GM23338 (cell line): Measurements from ENCODE around the gene C1orf116. TPM values are rescaled to one million over a fixed set of nuclear protein-coding genes. Genes with fewer than 3 reads are reported as not detected.

Experiments used
- ATAC-seq: fragments of 200-7000 bp; cut with Tn5 transposase; 3 replicates; pipeline ENCODE4 v1.9.1; 2020
- DNase-seq: peaks from one replicate; pipeline ENCODE4 v3.0.0-alpha.2; 2015; ENCODE audit warnings: low spot score
- H2AFZ ChIP-seq: fragments of 200-600 bp; sonication (generic); 2 replicates; pipeline ENCODE4 v1.8.0; 2016; ENCODE audit warnings: antibody characterized with exemption, mild to moderate bottlenecking, moderate library complexity
- H3F3A ChIP-seq: fragments of 200-600 bp; sonication (generic); replicated peaks from 2 replicates; pipeline ENCODE4 v1.8.0; 2017; ENCODE audit warnings: antibody characterized with exemption, mixed run types, low read depth
- H3K27ac ChIP-seq: fragments of 200-600 bp; sonication (generic); 2 replicates; pipeline ENCODE4 v1.6.1; 2016; ENCODE audit warnings: low read depth
- H3K27me3 ChIP-seq: fragments of 200-600 bp; sonication (generic); 2 replicates; pipeline ENCODE4 v1.8.0; 2016; ENCODE audit warnings: mild to moderate bottlenecking, mixed run types, moderate library complexity; ENCODE audit not compliant: insufficient read depth
- H3K36me3 ChIP-seq: fragments of 200-600 bp; sonication (generic); 2 replicates; pipeline ENCODE4 v1.8.0; 2016; ENCODE audit warnings: mild to moderate bottlenecking; ENCODE audit not compliant: insufficient read depth
- H3K4me1 ChIP-seq: fragments of 200-600 bp; sonication (generic); 2 replicates; pipeline ENCODE4 v1.8.0; 2016; ENCODE audit warnings: mild to moderate bottlenecking, moderate library complexity; ENCODE audit not compliant: insufficient read depth
- H3K4me2 ChIP-seq: fragments of 200-600 bp; sonication (generic); 2 replicates; pipeline ENCODE4 v1.7.1; 2017; ENCODE audit warnings: mixed run types
- H3K4me3 ChIP-seq: fragments of 200-600 bp; sonication (generic); 2 replicates; pipeline ENCODE4 v1.6.1; 2016; ENCODE audit warnings: mixed run types
- H3K79me2 ChIP-seq: fragments of 200-600 bp; sonication (generic); replicated peaks from 2 replicates; pipeline ENCODE4 v1.8.0; 2017; ENCODE audit warnings: mild to moderate bottlenecking; ENCODE audit not compliant: insufficient read depth
- H3K9me2 ChIP-seq: fragments of 200-600 bp; sonication (generic); 2 replicates; pipeline ENCODE4 v1.8.0; 2017; ENCODE audit not compliant: insufficient read depth
- H4K20me1 ChIP-seq: fragments of 200-600 bp; sonication (generic); replicated peaks from 2 replicates; pipeline ENCODE4 v1.8.0; 2017; ENCODE audit warnings: mild to moderate bottlenecking; ENCODE audit not compliant: insufficient read depth
- H3K27ac Mint-ChIP-seq: 2 replicates; pipeline ENCODE4 v1.8.0; 2020; ENCODE audit warnings: inconsistent platforms, mild to moderate bottlenecking, moderate library complexity, mixed read lengths
- H3K27me3 Mint-ChIP-seq: 3 replicates; pipeline ENCODE4 v1.8.0; 2022; ENCODE audit warnings: low read depth, mild to moderate bottlenecking, moderate library complexity, mixed read lengths, inconsistent platforms; ENCODE audit not compliant: insufficient read depth, poor library complexity
- H3K36me3 Mint-ChIP-seq: 3 replicates; pipeline ENCODE4 v1.8.0; 2021; ENCODE audit warnings: low read depth, mild to moderate bottlenecking, inconsistent platforms, moderate library complexity, mixed read lengths
- H3K4me1 Mint-ChIP-seq: 3 replicates; pipeline ENCODE4 v1.8.0; 2020; ENCODE audit warnings: mild to moderate bottlenecking, inconsistent platforms, mixed read lengths
- H3K4me3 Mint-ChIP-seq: 3 replicates; pipeline ENCODE4 v1.8.0; 2021; ENCODE audit warnings: moderate library complexity, mild to moderate bottlenecking, inconsistent platforms, mixed read lengths
- H3K9me3 Mint-ChIP-seq: 3 replicates; pipeline ENCODE4 v1.8.0; 2020; ENCODE audit warnings: moderate library complexity, mild to moderate bottlenecking, inconsistent platforms, mixed read lengths
- CREB1 ChIP-seq: fragments of 250-450 bp; sonication (Bioruptor Pico); IDR thresholded peaks from 2 replicates; pipeline ENCODE4 v1.5.0; 2020; ENCODE audit warnings: low read depth, mild to moderate bottlenecking, moderate library complexity
- EZH2 ChIP-seq: fragments of 200-600 bp; sonication (generic); IDR thresholded peaks from one replicate; pipeline ENCODE4 v1.8.0; 2017; ENCODE audit warnings: antibody characterized with exemption, mild to moderate bottlenecking, low read depth; ENCODE audit not compliant: unreplicated experiment
- EZH2phosphoT487 ChIP-seq: fragments of 200-600 bp; sonication (generic); IDR thresholded peaks from one replicate; pipeline ENCODE4 v1.8.1; 2018; ENCODE audit warnings: antibody characterized with exemption; ENCODE audit not compliant: unreplicated experiment
- JUNB ChIP-seq: IDR thresholded peaks from one replicate; pipeline ENCODE4 v1.6.1; 2016; ENCODE audit warnings: antibody characterized with exemption; ENCODE audit not compliant: unreplicated experiment
- POLR2AphosphoS5 ChIP-seq: IDR thresholded peaks from 2 replicates; pipeline ENCODE4 v1.6.1; 2016; ENCODE audit warnings: antibody characterized with exemption, low read depth
- STAT1 ChIP-seq: IDR thresholded peaks from one replicate; pipeline ENCODE4 v1.6.1; 2016; ENCODE audit warnings: antibody characterized with exemption; ENCODE audit not compliant: unreplicated experiment
- ZNF114 ChIP-seq: fragments of 250-450 bp; sonication (Bioruptor Pico); IDR thresholded peaks from 2 replicates; pipeline ENCODE4 v1.5.0; 2020; ENCODE audit warnings: mild to moderate bottlenecking, moderate library complexity
- ZNF331 ChIP-seq: fragments of 250-450 bp; sonication (Bioruptor Pico); IDR thresholded peaks from 2 replicates; pipeline ENCODE4 v1.5.0; 2020; ENCODE audit warnings: low read depth, mild to moderate bottlenecking, moderate library complexity
- polyA plus RNA-seq: library from polyadenylated mRNA; unstranded; fragments of >200 nt; fragmentation: Nextera tagmentation; extraction: Ambion mirVana; gene quantifications from 2 replicates; pipeline ENCODE4 v1.2.1, GENCODE V29; 2016
- total RNA-seq: library from RNA; depleted of rRNA; stranded (reverse); fragments of >200 nt; shearing (Covaris generic); gene quantifications from 2 replicates; pipeline ENCODE4 v1.2.3, GENCODE V29; 2014
- TF ChIP-seq, protein P1 (sequence below): IDR thresholded peaks from one replicate; pipeline ENCODE4 v1.6.1; 2018; ENCODE audit warnings: antibody characterized with exemption; ENCODE audit not compliant: unreplicated experiment
- TF ChIP-seq, protein P2 (sequence below): fragments of 250-450 bp; sonication (Bioruptor Pico); IDR thresholded peaks from 2 replicates; pipeline ENCODE4 v1.5.0; 2020; ENCODE audit warnings: mild to moderate bottlenecking, moderate library complexity
- TF ChIP-seq, protein P3 (sequence below): IDR thresholded peaks from 2 replicates; pipeline ENCODE4 v1.6.1; 2016; ENCODE audit warnings: antibody characterized with exemption

Gene C1orf116
- total and polyA plus RNA-seq, 2 experiments from 2014 or later: 2.3 to 5.3 TPM

DNA sequence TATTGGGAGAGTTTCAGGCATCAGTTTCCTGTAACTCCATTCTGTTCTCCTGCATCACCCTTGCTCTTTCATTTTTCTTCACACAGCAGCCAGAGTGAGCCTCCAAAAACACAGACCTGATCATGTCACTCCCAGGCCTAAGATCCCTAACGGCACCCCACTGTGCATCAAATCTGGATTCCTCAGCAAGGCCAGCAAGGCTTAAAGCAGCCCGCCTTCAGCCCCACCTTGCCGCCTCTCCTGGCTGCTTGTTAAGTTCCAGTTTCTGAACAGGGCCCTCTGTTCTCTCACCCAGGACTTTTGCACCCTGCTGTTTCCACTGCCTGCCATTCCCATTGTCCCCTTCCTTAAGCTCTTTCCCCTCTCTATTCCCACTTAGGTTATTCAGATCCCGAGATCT is 29.3 kb downstream of the C1orf116 start (continued):
- TF ChIP-seq ZNF331 (CRISPR knock-in tag) (no peak), POLR2AphosphoS5 (no peak), STAT1 (no peak)
- TF ChIP-seq, protein P1, sequence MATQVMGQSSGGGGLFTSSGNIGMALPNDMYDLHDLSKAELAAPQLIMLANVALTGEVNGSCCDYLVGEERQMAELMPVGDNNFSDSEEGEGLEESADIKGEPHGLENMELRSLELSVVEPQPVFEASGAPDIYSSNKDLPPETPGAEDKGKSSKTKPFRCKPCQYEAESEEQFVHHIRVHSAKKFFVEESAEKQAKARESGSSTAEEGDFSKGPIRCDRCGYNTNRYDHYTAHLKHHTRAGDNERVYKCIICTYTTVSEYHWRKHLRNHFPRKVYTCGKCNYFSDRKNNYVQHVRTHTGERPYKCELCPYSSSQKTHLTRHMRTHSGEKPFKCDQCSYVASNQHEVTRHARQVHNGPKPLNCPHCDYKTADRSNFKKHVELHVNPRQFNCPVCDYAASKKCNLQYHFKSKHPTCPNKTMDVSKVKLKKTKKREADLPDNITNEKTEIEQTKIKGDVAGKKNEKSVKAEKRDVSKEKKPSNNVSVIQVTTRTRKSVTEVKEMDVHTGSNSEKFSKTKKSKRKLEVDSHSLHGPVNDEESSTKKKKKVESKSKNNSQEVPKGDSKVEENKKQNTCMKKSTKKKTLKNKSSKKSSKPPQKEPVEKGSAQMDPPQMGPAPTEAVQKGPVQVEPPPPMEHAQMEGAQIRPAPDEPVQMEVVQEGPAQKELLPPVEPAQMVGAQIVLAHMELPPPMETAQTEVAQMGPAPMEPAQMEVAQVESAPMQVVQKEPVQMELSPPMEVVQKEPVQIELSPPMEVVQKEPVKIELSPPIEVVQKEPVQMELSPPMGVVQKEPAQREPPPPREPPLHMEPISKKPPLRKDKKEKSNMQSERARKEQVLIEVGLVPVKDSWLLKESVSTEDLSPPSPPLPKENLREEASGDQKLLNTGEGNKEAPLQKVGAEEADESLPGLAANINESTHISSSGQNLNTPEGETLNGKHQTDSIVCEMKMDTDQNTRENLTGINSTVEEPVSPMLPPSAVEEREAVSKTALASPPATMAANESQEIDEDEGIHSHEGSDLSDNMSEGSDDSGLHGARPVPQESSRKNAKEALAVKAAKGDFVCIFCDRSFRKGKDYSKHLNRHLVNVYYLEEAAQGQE: no peak

DNA sequence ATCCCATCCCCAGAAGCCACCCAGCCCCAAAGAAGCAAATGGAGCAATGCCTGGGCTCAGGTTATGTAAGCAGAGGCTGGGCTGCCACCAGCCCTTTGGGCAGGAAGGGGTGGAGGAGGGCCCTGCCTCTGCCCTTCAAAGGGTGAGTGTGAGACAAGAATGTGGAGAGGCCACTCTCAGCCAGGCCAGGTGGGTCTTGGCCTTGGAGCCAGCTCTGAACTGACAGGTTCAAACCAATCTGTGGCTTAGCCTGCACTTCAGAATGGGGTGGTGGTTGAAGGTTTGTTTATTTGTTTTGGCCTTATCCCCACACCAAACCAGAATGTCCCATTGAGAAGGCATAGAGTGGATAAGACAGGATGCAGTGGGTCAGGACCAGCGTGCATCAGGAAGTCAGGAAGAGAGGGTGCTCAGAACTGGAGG is 29.8 kb downstream of the C1orf116 start:
- ATAC-seq: no peak
- no peak for TF ChIP-seq EZH2
- TF ChIP-seq STAT1: no peak
- TF ChIP-seq, protein P2, sequence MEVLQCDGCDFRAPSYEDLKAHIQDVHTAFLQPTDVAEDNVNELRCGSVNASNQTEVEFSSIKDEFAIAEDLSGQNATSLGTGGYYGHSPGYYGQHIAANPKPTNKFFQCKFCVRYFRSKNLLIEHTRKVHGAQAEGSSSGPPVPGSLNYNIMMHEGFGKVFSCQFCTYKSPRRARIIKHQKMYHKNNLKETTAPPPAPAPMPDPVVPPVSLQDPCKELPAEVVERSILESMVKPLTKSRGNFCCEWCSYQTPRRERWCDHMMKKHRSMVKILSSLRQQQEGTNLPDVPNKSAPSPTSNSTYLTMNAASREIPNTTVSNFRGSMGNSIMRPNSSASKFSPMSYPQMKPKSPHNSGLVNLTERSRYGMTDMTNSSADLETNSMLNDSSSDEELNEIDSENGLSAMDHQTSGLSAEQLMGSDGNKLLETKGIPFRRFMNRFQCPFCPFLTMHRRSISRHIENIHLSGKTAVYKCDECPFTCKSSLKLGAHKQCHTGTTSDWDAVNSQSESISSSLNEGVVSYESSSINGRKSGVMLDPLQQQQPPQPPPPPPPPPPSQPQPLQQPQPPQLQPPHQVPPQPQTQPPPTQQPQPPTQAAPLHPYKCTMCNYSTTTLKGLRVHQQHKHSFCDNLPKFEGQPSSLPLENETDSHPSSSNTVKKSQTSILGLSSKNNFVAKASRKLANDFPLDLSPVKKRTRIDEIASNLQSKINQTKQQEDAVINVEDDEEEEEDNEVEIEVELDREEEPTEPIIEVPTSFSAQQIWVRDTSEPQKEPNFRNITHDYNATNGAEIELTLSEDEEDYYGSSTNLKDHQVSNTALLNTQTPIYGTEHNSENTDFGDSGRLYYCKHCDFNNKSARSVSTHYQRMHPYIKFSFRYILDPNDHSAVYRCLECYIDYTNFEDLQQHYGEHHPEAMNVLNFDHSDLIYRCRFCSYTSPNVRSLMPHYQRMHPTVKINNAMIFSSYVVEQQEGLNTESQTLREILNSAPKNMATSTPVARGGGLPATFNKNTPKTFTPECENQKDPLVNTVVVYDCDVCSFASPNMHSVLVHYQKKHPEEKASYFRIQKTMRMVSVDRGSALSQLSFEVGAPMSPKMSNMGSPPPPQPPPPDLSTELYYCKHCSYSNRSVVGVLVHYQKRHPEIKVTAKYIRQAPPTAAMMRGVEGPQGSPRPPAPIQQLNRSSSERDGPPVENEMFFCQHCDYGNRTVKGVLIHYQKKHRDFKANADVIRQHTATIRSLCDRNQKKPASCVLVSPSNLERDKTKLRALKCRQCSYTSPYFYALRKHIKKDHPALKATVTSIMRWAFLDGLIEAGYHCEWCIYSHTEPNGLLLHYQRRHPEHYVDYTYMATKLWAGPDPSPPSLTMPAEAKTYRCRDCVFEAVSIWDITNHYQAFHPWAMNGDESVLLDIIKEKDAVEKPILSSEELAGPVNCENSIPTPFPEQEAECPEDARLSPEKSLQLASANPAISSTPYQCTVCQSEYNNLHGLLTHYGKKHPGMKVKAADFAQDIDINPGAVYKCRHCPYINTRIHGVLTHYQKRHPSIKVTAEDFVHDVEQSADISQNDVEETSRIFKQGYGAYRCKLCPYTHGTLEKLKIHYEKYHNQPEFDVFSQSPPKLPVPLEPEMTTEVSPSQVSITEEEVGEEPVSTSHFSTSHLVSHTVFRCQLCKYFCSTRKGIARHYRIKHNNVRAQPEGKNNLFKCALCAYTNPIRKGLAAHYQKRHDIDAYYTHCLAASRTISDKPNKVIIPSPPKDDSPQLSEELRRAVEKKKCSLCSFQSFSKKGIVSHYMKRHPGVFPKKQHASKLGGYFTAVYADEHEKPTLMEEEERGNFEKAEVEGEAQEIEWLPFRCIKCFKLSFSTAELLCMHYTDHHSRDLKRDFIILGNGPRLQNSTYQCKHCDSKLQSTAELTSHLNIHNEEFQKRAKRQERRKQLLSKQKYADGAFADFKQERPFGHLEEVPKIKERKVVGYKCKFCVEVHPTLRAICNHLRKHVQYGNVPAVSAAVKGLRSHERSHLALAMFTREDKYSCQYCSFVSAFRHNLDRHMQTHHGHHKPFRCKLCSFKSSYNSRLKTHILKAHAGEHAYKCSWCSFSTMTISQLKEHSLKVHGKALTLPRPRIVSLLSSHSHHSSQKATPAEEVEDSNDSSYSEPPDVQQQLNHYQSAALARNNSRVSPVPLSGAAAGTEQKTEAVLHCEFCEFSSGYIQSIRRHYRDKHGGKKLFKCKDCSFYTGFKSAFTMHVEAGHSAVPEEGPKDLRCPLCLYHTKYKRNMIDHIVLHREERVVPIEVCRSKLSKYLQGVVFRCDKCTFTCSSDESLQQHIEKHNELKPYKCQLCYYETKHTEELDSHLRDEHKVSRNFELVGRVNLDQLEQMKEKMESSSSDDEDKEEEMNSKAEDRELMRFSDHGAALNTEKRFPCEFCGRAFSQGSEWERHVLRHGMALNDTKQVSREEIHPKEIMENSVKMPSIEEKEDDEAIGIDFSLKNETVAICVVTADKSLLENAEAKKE: no peak
- TF ChIP-seq, protein P3, sequence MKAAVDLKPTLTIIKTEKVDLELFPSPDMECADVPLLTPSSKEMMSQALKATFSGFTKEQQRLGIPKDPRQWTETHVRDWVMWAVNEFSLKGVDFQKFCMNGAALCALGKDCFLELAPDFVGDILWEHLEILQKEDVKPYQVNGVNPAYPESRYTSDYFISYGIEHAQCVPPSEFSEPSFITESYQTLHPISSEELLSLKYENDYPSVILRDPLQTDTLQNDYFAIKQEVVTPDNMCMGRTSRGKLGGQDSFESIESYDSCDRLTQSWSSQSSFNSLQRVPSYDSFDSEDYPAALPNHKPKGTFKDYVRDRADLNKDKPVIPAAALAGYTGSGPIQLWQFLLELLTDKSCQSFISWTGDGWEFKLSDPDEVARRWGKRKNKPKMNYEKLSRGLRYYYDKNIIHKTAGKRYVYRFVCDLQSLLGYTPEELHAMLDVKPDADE: no peak
- no peak for TF ChIP-seq ZNF114 (CRISPR knock-in tag)
- TF ChIP-seq JUNB: no peak
- no peak for TF ChIP-seq EZH2phosphoT487
- no peak for TF ChIP-seq CREB1 (CRISPR knock-in tag)
- TF ChIP-seq, protein P1: no peak

More for the DNA sequence above, 29.8 kb downstream of the C1orf116 start:
- Histone ChIP-seq H3K4me2 (no peak overlapping the region), H3K79me2 (no peaks in the 10 kb centered on the region), H3K4me3 (no peak overlapping the region), H3K9me2 (no peaks in the 10 kb centered on the region), H3K27ac (no peak overlapping the region), H4K20me1 (no peaks in the 10 kb centered on the region), H3K27me3 (no peaks in the 10 kb centered on the region), H3K4me1 (no peaks in the 10 kb centered on the region), H2AFZ (no peak overlapping the region), H3F3A (no peaks in the 10 kb centered on the region), H3K36me3 (no peaks in the 10 kb centered on the region)
- H3K9me3 Mint-ChIP-seq: no peaks in the 10 kb centered on the region
- H3K27me3 Mint-ChIP-seq: peaks cover 3% of the 10 kb centered on the region
- no peaks in the 10 kb centered on the region for H3K36me3 Mint-ChIP-seq
- DNase-seq: no peak
- peaks cover 8% of the 10 kb centered on the region; the same call in 2 of the 3 replicates for H3K4me1 Mint-ChIP-seq
- H3K4me3 Mint-ChIP-seq: no peak overlapping the region
- no peak overlapping the region for H3K27ac Mint-ChIP-seq
